Activated CD4-positive, alpha-beta memory T cell treated with anti-CD3 and anti-CD28 coated beads for 36 hours (primary cell): ENCODE measurements around the gene ATG16L2. TPM values are rescaled to one million over a fixed set of nuclear protein-coding genes. Genes with fewer than 3 reads are reported as not detected.

Source experiments
- microRNA-seq: library from miRNA; unstranded; fragments of <30 nt; microRNA quantifications from one replicate; pipeline ENCODE4 v1.2.0, GENCODE V29; 2022; ENCODE audit warnings: borderline number of aligned reads, borderline microRNAs expressed, borderline replicate concordance
- total RNA-seq, 2 experiments: library from RNA; stranded (reverse); gene quantifications; one replicate each; pipeline ENCODE4 v1.2.3, GENCODE V29; 2021

ATG16L2 gene
- total RNA-seq, 2 experiments from 2014 or later: 79.7 to 91.1 TPM

Small RNAs within 50 kb of the gene (microRNA-seq; reads per million reads assigned to microRNA genes)
- not detected for gene MIR4692

Other genes with a start within 250 kb of the ATG16L2 start
- under 1 TPM; 0.29 to 0.97 TPM for gene PDE2A, start 140.0 kb upstream of the ATG16L2 start, total RNA-seq
- 10 to 100 TPM; 77.4 to 79.6 TPM for gene ARAP1, start 62.0 kb upstream of the ATG16L2 start, total RNA-seq
- gene STARD10, start 20.4 kb upstream of the ATG16L2 start, total RNA-seq: 10 to 100 TPM; 14.8 to 16.8 TPM